ENCODE data around the gene LBH.

Gene LBH

GRCh38 chr2:30235859-30236535, 4.7 kb downstream of the LBH start:
- no peak for DNase-seq

GRCh38 chr2:30236591-30237238, 5.4 kb downstream of the LBH start:
- no peak for DNase-seq

DNA sequence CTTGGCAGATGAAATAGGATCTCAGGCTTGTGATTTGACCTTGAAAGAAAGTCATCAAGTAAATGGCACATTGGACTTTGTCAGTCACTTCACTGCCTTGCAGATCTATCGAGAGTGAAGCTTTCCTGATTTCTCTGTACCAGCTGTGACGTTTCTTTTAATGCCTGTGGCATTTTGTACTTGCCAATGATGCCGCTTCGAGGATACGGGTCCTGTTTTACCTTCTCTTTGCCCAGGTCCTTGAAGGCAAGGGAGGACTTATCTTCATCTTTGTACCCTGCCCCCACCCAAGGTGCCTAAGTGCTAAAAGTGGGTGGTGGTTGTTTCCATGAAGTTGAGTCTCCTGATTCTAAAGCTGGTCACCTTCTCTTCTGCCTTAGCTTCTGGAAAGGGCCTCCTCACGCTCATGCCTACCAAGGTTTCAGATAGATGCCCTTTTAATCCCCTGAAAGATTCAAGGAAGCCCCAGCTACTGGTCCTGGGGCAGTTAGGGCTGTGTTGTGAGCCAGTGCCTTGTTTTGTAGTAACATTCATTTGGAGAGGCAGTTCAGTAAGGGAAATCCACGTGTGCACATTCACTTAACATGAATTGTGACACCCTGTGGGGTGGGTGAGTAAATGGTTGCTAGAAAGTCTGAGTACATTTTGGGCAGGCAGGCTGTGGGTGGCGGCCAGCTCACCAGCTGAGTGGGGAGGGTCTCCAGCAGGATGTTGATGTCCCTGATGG, 6.1 kb downstream of the LBH start:
- DNase-seq = no peak

DNA sequence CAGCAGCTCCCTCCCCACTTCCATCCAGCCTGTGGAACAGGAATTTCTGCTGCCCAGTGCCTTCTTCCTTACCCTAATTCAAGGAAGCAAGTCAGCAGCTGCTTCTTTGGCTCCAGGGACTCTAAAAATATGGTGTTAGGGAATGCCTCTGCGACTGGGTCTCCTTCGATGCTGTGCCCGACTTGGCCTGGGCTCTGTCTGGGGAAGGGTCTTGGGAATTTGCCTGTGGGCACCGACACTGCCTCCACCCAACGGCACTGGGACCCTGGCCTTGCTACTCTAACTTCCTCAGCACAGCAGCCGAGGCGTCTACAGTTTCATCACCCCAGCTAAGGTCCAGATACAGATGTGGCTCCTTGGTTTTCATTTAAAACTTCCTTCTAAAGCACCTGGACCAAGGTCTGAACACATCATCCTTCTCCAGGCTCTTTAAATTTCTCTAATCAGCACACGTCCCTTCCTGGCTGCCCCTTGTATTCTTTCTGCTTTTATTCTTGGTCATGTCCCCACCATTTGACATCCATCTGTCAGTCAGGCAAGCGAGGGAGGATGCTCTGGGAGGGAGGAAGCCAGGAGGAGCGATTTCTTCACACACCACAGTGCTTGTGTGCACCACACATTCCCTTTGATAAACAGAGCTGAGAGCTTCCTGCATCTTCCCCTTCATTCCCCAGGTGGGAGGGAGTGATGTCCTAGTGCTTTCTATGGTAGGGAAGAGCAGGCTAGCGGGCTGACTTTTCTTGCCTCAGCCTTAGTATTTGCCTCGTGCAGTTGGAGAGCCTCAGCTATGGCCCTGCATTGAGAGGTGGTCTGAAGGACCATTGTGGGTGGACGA, 6.8 kb downstream of the LBH start:
- DNase-seq = peak; percentile 25

- DNase-seq = peak; percentile 92
Measured at GRCh38 chr2:30239308-30239985, 8.1 kb downstream of the LBH start.

DNA sequence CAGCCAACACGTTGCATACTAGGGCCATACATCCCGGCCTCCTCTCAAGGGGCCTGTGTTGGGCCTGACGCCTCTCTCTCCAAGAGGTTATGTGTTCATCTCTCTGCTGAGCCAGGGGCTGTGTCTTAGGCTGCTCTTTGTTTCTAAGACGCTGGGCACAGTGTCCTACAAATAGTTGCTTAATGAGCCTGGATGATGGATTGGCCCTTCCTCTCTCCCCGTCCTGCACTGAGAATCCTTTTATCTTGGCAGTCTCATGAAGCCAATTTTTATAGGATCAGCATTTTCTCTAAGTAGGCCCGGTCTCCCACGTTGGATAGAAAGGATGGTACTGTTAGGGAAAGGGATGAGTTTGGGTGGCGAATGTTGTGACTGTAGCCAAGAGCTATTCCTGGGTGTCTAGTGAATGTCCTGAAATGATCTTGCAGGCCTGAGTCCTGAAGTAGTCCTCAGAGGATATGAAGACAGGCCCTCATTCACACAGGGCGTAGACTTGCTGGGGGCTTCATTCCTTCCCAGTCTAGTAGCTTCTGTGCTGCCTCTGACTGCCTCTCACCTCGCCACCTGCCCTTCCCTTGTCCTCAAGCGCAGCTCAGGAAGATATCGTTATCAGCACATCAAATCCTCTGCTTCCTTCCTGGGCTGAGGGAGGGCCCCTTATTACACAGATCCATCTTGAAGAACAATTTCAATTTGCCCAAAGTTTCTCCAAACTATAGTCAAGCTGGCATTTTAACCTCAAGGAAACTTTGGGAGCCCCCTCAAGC, 8.8 kb downstream of the LBH start:
- DNase-seq = no peak

- DNase-seq = no peak
Measured at GRCh38 chr2:30243231-30243630, 11.9 kb downstream of the LBH start.

GRCh38 chr2:30245364-30245763, 14.0 kb downstream of the LBH start:
- no peak for DNase-seq

DNA sequence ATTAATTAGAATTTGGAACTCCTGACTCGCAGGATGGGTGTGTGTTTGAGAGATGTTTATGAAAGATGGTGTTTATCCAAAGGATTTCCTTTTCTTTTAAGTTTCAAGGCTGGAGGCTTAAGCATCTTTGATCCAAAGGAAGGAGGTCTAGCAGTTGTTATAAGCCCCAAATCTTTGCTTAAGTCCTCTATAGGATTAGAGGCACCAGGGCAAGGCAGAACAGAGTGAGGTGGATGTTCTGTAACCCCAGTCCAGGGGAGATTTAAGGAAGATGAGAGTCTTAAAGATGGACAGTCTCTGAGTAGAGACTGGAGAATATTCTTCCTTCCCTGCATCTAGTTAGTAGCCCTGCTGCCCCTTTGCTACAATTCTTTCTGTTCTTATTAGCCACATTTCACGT, 17.5 kb downstream of the LBH start:
- DNase-seq = no peak

DNA sequence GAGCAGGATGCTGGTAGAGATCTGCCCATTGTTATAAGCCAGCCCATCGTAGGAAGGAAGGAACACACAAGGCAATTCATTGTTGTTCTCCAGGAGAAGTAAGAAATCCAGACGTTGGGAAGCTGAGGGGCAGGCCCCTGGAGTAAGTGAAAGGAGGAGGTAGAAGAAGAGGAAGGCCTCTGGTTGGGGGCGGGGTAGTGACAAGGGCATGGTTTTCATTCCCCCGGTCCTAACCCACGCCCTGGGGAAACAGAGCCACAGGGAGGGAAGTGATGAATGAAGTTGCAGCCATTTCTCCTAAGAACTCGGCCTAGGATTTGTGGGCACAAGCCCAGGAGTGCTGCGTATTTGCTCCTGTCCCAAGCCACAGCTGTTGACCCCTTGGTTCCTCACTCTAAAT, 18.0 kb downstream of the LBH start:
- DNase-seq = no peak

DNA sequence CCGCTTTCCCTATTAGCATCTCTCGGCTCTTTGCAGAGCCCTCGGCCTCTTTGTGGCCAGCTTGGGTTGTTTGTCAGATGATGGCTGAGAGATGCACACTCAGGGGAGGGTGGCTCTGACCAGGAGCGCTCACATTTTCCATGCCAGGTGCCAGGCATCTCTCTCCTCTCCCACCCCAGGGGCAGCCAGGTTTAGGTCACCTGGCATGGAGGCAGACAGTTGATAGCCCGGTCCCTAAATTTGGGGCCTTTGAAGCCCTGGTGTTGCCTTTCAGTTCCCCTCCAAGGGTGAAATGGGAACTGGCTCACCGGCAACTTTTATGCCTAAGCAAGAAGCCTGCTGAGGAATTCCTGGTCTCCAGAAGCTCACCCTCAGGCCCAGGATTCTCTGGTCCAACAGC, 19.1 kb downstream of the LBH start:
- no peak for DNase-seq

GRCh38 chr2:30252723-30253701, 21.7 kb downstream of the LBH start:
- peak; percentile 70 for DNase-seq

DNA sequence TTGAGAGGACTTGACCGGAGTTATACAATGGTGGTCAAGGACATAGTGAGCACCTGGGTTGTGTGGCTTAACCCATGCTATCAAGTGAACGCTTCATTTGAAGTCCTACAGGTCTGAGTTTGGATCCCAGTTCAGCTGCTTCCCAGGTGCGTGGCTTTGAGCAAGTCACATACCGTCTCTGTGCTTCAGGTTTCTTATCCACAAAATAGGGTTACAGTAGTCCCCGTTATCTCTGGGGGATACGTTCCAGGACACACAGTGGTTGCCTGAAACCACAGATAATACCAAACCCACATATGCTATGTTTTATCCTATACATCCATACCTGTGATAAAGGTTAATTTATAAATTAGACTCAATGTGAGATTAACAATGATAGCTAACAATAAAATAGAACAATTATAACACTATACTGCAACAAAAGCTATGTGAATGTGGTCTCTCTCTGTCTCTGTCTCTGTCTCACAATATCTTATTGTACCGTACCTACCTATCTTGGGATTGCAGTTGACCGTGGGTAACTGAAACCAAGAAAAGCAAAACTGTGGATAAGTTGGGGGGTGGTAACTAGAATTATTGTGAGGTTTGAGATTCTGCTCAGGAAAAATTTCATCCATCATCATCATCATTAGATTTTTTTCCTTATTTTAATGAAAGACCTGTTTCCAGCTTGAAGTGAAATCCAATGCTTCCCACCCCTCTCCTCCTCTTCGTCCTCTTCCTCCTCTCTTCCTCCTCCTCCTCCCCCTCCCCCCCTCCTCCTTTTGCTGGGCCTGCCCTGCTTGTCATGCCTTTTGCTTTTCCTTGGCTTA, 22.7 kb downstream of the LBH start:
- DNase-seq = no peak

DNA sequence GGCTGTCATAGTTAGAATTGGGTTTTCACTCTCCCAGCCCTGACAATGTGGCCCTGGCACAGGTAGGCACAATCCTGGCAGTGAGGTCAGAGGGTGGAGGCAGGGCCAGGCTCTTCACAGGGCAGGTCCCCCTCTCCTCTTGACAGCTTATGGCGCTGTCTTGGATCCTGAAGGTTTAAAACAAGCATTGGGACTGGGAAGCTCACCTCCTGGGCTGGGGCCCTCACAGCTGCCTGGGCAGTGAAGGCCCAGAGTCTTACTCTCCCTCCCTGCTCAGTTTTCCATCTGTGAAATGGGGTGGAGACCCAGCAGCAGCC, 23.3 kb downstream of the LBH start:
- no peak for DNase-seq

DNA sequence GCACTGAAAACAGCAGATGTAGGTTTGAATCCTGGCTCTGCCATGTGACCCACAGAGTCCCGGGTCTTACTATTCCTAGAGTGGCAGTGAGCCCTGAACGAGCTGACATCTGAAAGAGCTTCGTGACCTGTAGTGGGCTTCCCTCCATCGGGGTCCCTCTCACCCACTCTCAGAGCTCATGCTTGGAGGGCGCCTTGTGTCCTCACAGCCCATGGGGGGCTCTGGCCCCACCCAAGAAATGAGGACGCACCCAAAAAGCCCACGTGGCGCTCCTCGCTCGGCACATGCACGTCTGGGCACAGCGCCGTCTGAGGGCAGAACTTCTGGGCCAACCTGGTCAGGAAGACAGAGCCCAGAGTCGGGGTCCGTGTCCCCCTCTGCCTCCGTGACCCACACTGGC, 23.7 kb downstream of the LBH start:
- DNase-seq = no peak

GRCh38 chr2:30255466-30256408, 24.4 kb downstream of the LBH start:
- no peak for DNase-seq

- DNase-seq = no peak
Measured at GRCh38 chr2:30257266-30258214, 26.2 kb downstream of the LBH start.

DNA sequence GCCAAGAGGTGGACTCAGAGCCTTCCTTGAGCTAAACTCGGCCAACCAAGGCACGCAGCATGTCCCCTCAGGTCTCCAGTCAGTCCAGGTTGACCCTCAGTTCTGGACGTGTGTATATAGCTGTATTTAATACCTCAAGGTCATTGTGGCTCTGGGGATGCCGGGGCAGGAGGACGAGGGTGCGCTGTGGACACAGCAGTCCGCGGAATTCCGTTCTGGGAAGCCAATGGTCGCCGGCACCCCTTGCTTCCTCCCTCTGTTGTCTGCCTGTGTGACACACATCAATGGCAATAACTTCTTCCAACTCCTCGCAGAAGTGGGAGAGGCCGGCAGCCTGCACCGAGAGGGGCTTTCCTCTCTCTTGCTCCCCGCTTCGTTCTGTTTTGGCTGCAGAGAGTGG, 27.7 kb downstream of the LBH start:
- no peak for DNase-seq
